ENCODE results near the gene HSFX3. TPM values are rescaled to one million over a fixed set of nuclear protein-coding genes. Genes with fewer than 3 reads are reported as not detected.

HSFX3 gene
- total and polyA plus RNA-seq, 2 of the 13 experiments (the other 11 are each of a cell fraction or from before 2014, with no cell fraction given): not detected

DNA sequence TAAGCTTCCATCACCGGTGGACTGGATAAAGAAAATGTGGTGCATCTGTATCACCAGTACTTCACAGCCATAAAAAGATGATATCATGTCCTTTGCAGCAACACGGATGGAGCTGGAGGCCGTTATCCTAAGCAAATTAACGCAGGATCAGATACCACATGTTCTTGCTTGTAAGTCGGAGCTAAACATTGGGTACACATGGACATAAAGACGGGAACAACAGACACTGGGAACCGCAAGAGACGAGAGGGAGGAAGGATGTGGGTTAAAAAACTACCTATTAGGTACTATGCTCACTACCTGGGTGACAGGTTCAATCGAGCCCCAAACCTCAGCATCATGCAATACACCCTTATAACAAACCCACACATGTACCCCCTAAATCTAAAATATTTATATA, 28.3 kb downstream of the HSFX3 start:
- Histone ChIP-seq H4K20me1 (ENCODE audit: insufficient read depth, low read length) (no peaks in the 10 kb centered on the region), H3K4me1 (ENCODE audit: insufficient read depth, low read length) (peaks cover 9% of the 10 kb centered on the region), H3K27me3 (ENCODE audit: control insufficient read depth in 1 of 2, insufficient read depth in 2 of 2, low read length in 2 of 2) (no peaks in the 10 kb centered on the region), H3K27ac (ENCODE audit: extremely low read length, insufficient read depth, low read length) (no peak overlapping the region), H3K9me3 (ENCODE audit: low read length) (no peaks in the 10 kb centered on the region), H3K4me3 (replicated peaks in 1 of 3; ENCODE audit: insufficient read depth in 1 of 3, low read depth in 2 of 3, low read length in 3 of 3) (no peak overlapping the region), H3K79me2 (ENCODE audit: insufficient read depth, low read length) (no peaks in the 10 kb centered on the region), H3K9ac (ENCODE audit: insufficient read depth, low read depth, low read length) (no peak overlapping the region), H3K36me3 (replicated peaks in 1 of 2; ENCODE audit: control insufficient read depth in 1 of 2, insufficient read depth in 2 of 2, low read length in 2 of 2) (no peaks in the 10 kb centered on the region), H3K4me2 (ENCODE audit: low read depth, low read length) (no peak overlapping the region), H2AFZ (ENCODE audit: low read length) (no peak overlapping the region)
- CTCF ChIA-PET (ENCODE audit: low intra/inter-chr PET ratio, low total read pairs): no interaction called here
- TF ChIP-seq ZNF7 (CRISPR knock-in tag; IDR thresholded peaks at IDR 0.05): no peak
- no peak for TF ChIP-seq RXRB (CRISPR knock-in tag; IDR thresholded peaks at IDR 0.05; ENCODE audit: borderline replicate concordance)
- TF ChIP-seq FOXK1 (CRISPR knock-in tag; IDR thresholded peaks at IDR 0.05; ENCODE audit: borderline replicate concordance, low read depth): no peak
- no peak for TF ChIP-seq POLR2AphosphoS2 (IDR thresholded peaks at IDR 0.05; ENCODE audit: low read depth, low read length)
- TF ChIP-seq HOXA7 (CRISPR knock-in tag; IDR thresholded peaks at IDR 0.05): no peak
- TF ChIP-seq ADNP (CRISPR knock-in tag; IDR thresholded peaks at IDR 0.05): no peak
- TF ChIP-seq ZNF24 (IDR thresholded peaks at IDR 0.05): no peak
- TF ChIP-seq, protein P1, sequence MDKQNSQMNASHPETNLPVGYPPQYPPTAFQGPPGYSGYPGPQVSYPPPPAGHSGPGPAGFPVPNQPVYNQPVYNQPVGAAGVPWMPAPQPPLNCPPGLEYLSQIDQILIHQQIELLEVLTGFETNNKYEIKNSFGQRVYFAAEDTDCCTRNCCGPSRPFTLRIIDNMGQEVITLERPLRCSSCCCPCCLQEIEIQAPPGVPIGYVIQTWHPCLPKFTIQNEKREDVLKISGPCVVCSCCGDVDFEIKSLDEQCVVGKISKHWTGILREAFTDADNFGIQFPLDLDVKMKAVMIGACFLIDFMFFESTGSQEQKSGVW (CRISPR knock-in tag; IDR thresholded peaks at IDR 0.05; ENCODE audit: borderline replicate concordance): no peak
- TF ChIP-seq ASH2L (IDR thresholded peaks at IDR 0.05; ENCODE audit: insufficient read length, low read depth, low read length): no peak
- no peak for TF ChIP-seq TEAD2 (CRISPR knock-in tag; IDR thresholded peaks at IDR 0.05)
- no peak for TF ChIP-seq CBX2 (IDR thresholded peaks at IDR 0.05; ENCODE audit: low read depth, low read length)
- TF ChIP-seq CBX2 (CRISPR knock-in tag; IDR thresholded peaks at IDR 0.05; ENCODE audit: low read depth): no peak
- no peak for TF ChIP-seq TOPORS (CRISPR knock-in tag; IDR thresholded peaks at IDR 0.05)
- TF ChIP-seq TOE1 (CRISPR knock-in tag; IDR thresholded peaks at IDR 0.05): no peak
- TF ChIP-seq, protein P2, sequence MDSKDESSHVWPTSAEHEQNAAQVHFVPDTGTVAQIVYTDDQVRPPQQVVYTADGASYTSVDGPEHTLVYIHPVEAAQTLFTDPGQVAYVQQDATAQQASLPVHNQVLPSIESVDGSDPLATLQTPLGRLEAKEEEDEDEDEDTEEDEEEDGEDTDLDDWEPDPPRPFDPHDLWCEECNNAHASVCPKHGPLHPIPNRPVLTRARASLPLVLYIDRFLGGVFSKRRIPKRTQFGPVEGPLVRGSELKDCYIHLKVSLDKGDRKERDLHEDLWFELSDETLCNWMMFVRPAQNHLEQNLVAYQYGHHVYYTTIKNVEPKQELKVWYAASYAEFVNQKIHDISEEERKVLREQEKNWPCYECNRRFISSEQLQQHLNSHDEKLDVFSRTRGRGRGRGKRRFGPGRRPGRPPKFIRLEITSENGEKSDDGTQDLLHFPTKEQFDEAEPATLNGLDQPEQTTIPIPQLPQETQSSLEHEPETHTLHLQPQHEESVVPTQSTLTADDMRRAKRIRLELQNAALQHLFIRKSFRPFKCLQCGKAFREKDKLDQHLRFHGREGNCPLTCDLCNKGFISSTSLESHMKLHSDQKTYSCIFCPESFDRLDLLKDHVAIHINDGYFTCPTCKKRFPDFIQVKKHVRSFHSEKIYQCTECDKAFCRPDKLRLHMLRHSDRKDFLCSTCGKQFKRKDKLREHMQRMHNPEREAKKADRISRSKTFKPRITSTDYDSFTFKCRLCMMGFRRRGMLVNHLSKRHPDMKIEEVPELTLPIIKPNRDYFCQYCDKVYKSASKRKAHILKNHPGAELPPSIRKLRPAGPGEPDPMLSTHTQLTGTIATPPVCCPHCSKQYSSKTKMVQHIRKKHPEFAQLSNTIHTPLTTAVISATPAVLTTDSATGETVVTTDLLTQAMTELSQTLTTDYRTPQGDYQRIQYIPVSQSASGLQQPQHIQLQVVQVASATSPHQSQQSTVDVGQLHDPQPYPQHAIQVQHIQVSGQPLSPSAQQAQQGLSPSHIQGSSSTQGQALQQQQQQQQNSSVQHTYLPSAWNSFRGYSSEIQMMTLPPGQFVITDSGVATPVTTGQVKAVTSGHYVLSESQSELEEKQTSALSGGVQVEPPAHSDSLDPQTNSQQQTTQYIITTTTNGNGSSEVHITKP (CRISPR knock-in tag; IDR thresholded peaks at IDR 0.05; ENCODE audit: low read depth): no peak
- TF ChIP-seq ZNF761 (CRISPR knock-in tag; conservative IDR thresholded peaks at IDR 0.05): no peak
- TF ChIP-seq PHF5A (CRISPR knock-in tag; IDR thresholded peaks at IDR 0.05; ENCODE audit: low read depth, unreplicated experiment): no peak
- no peak for TF ChIP-seq TBL1XR1 (IDR thresholded peaks at IDR 0.05; ENCODE audit: borderline replicate concordance, low read length, partially characterized antibody)
- TF ChIP-seq, protein P3, sequence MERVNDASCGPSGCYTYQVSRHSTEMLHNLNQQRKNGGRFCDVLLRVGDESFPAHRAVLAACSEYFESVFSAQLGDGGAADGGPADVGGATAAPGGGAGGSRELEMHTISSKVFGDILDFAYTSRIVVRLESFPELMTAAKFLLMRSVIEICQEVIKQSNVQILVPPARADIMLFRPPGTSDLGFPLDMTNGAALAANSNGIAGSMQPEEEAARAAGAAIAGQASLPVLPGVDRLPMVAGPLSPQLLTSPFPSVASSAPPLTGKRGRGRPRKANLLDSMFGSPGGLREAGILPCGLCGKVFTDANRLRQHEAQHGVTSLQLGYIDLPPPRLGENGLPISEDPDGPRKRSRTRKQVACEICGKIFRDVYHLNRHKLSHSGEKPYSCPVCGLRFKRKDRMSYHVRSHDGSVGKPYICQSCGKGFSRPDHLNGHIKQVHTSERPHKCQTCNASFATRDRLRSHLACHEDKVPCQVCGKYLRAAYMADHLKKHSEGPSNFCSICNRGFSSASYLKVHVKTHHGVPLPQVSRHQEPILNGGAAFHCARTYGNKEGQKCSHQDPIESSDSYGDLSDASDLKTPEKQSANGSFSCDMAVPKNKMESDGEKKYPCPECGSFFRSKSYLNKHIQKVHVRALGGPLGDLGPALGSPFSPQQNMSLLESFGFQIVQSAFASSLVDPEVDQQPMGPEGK (CRISPR knock-in tag; IDR thresholded peaks at IDR 0.05): no peak
- WGBS (ENCODE audit: low lambda C conversion rate): 39% methylated on average over 9 of the region's 9 CpGs
- no TSS peak for BruUV-seq (replicated peaks)
- DNase-seq (ENCODE audit: low spot score) (no peak), ATAC-seq (no peak), FAIRE-seq (no peak)
- POLR2A ChIA-PET: no interaction called here
- intact Hi-C loops (cut with micrococcal nuclease; ENCODE audit: unreplicated experiment): no loop called here
- in situ Hi-C loops (cut with HindIII; ENCODE audit: extremely low pct_ligation_motif_present, low pct_unique_long_range_greater_than_20kb): no loop called here
